ENCODE results near the gene TUBG1.

- TF ChIP-seq CTCF (IDR thresholded peaks at IDR 0.05) = no peak
- no peak for TF ChIP-seq POLR2A (IDR thresholded peaks at IDR 0.05; ENCODE audit: low read depth)
- no peak for TF ChIP-seq EP300 (IDR thresholded peaks at IDR 0.05)
- no peak for TF ChIP-seq POLR2AphosphoS5 (IDR thresholded peaks at IDR 0.05)
Observed at GRCh38 chr17:42586514-42587230, 22.8 kb upstream of the TUBG1 start.
